Endodermal cell (in vitro differentiated cells): ENCODE measurements around the gene ZNF189. TPM values are rescaled to one million over a fixed set of nuclear protein-coding genes. Genes with fewer than 3 reads are reported as not detected.

Experiments used
- DNase-seq: peaks from one replicate; pipeline ENCODE4 v3.0.0-alpha.2; 2017
- H3K27ac ChIP-seq: 2 replicates; pipeline ENCODE4 v1.5.1; 2013; ENCODE audit warnings: mild to moderate bottlenecking, low read depth, low read length, moderate library complexity
- H3K27me3 ChIP-seq: 2 replicates; pipeline ENCODE4 v1.6.1; 2013; ENCODE audit warnings: mild to moderate bottlenecking, low read length, moderate library complexity; ENCODE audit not compliant: insufficient read depth, control insufficient read depth, poor library complexity, severe bottlenecking
- H3K36me3 ChIP-seq: 2 replicates; pipeline ENCODE4 v1.7.0; 2013; ENCODE audit warnings: mild to moderate bottlenecking, low read length, moderate library complexity; ENCODE audit not compliant: control insufficient read depth, insufficient read depth
- H3K4me1 ChIP-seq: one replicate; pipeline ENCODE4 v1.7.0; 2013; ENCODE audit warnings: low read length; ENCODE audit not compliant: control insufficient read depth, insufficient read depth
- H3K4me3 ChIP-seq: 2 replicates; pipeline ENCODE4 v1.5.1; 2013; ENCODE audit warnings: mild to moderate bottlenecking, low read length, moderate library complexity
- H3K9ac ChIP-seq: 2 replicates; pipeline ENCODE4 v1.6.1; 2013; ENCODE audit warnings: mild to moderate bottlenecking, low read length, moderate library complexity; ENCODE audit not compliant: poor library complexity, severe bottlenecking; ENCODE audit errors: extremely low read depth
- H3K9me3 ChIP-seq: 2 replicates; pipeline ENCODE4 v1.6.1; 2013; ENCODE audit warnings: mild to moderate bottlenecking, low read length, moderate library complexity; ENCODE audit not compliant: control insufficient read depth
- H3K27ac Mint-ChIP-seq: 2 replicates; pipeline ENCODE4 v1.8.0; 2020; ENCODE audit warnings: mixed read lengths
- H3K27me3 Mint-ChIP-seq: 2 replicates; pipeline ENCODE4 v1.8.0; 2021; ENCODE audit warnings: mild to moderate bottlenecking, mixed read lengths; ENCODE audit not compliant: insufficient read depth
- H3K36me3 Mint-ChIP-seq: 2 replicates; pipeline ENCODE4 v1.8.0; 2020; ENCODE audit warnings: low read depth, mixed read lengths
- H3K4me1 Mint-ChIP-seq: 2 replicates; pipeline ENCODE4 v1.8.0; 2020; ENCODE audit warnings: mixed read lengths
- H3K4me3 Mint-ChIP-seq: 2 replicates; pipeline ENCODE4 v1.8.0; 2020; ENCODE audit warnings: mild to moderate bottlenecking, moderate library complexity, mixed read lengths
- H3K9me3 Mint-ChIP-seq: 2 replicates; pipeline ENCODE4 v1.8.0; 2020; ENCODE audit warnings: mild to moderate bottlenecking, mixed read lengths
- CTCF ChIP-seq: fragments of 200-600 bp; sonication (generic); conservative IDR thresholded peaks from 2 replicates; pipeline ENCODE4 v1.5.0; 2021; ENCODE audit warnings: antibody characterized with exemption, mild to moderate bottlenecking
- WGBS, 2 experiments: methylation state at CpG; one replicate each; pipeline versions ENCODE4 v1.1.5 to v1.1.7; 2013; ENCODE audit warnings: missing lambda C conversion rate in 2 of 2, mixed read lengths in 1 of 2; ENCODE audit not compliant: insufficient coverage in 1 of 2, insufficient read length in 1 of 2; 5-methylcytosine and 5-hydroxymethylcytosine counted together
- total RNA-seq, 2 donors: library from RNA; stranded (reverse); fragmentation: NEBNext Ultra II Directional in 1 of 2; extraction: Animal tissue kit (Norgen Biotek cat#: 25700) in 1 of 2; gene quantifications; 2 replicates in 1 of 2; 3 replicates in 1 of 2; pipeline ENCODE4 v1.2.1, GENCODE V29; 2021

ZNF189 gene
- total RNA-seq, 2 donors from 2014 or later: 16.0 to 20.5 TPM

GRCh38 chr9:101427358-101427757 is 28.7 kb downstream of the ZNF189 start:
- TF ChIP-seq CTCF: no peak
- H3K27me3 Mint-ChIP-seq: peaks cover 12% of the 10 kb centered on the region
- H3K27ac ChIP-seq: no peak overlapping the region
- no peaks in the 10 kb centered on the region for H3K9me3 Mint-ChIP-seq
- no peak overlapping the region for H3K4me3 ChIP-seq
- no peak overlapping the region for H3K9ac ChIP-seq
- H3K4me3 Mint-ChIP-seq: no peak overlapping the region
- no peak overlapping the region for H3K27ac Mint-ChIP-seq
- H3K9me3 ChIP-seq: no peaks in the 10 kb centered on the region
- 93 to 96% methylated on average over 8 of the region's 8 CpGs for WGBS, 2 experiments
- no peaks in the 10 kb centered on the region for H3K4me1 ChIP-seq
- H3K36me3 Mint-ChIP-seq: no peaks in the 10 kb centered on the region
- H3K36me3 ChIP-seq: no peaks in the 10 kb centered on the region
- no peaks in the 10 kb centered on the region for H3K4me1 Mint-ChIP-seq
- DNase-seq: no peak
- peaks cover 7% of the 10 kb centered on the region for H3K27me3 ChIP-seq

GRCh38 chr9:101427957-101428655 is 29.5 kb downstream of the ZNF189 start:
- H3K4me1 Mint-ChIP-seq: no peaks in the 10 kb centered on the region
- Histone ChIP-seq H3K9me3 (no peaks in the 10 kb centered on the region), H3K36me3 (no peaks in the 10 kb centered on the region), H3K9ac (no peak overlapping the region), H3K4me1 (no peaks in the 10 kb centered on the region), H3K4me3 (no peak overlapping the region), H3K27ac (no peak overlapping the region), H3K27me3 (peaks cover 7% of the 10 kb centered on the region)
- no peak overlapping the region for H3K27ac Mint-ChIP-seq
- peaks cover 12% of the 10 kb centered on the region for H3K27me3 Mint-ChIP-seq
- H3K4me3 Mint-ChIP-seq: no peak overlapping the region
- no peak for DNase-seq
- H3K36me3 Mint-ChIP-seq: no peaks in the 10 kb centered on the region
- 89 to 100% methylated on average over 1 to 3 of the region's 3 CpGs for WGBS, 2 experiments
- no peak for TF ChIP-seq CTCF
- no peaks in the 10 kb centered on the region for H3K9me3 Mint-ChIP-seq

- H3K27me3 Mint-ChIP-seq: peaks cover 12% of the 10 kb centered on the region
- 93% methylated on average over 3 of the region's 3 CpGs; no CpG with 5 or more reads in 1 of the 2 experiments for WGBS, 2 experiments
Observed at GRCh38 chr9:101428909-101429308, 30.3 kb downstream of the ZNF189 start.

More at GRCh38 chr9:101428909-101429308, 30.3 kb downstream of the ZNF189 start:
- Histone ChIP-seq H3K27me3 (peaks cover 7% of the 10 kb centered on the region), H3K4me1 (no peaks in the 10 kb centered on the region), H3K9ac (no peak overlapping the region), H3K27ac (no peak overlapping the region), H3K9me3 (no peaks in the 10 kb centered on the region), H3K36me3 (no peaks in the 10 kb centered on the region), H3K4me3 (no peak overlapping the region)
- Mint-ChIP-seq H3K4me1 (no peaks in the 10 kb centered on the region), H3K27ac (no peak overlapping the region), H3K36me3 (no peaks in the 10 kb centered on the region), H3K4me3 (no peak overlapping the region), H3K9me3 (no peaks in the 10 kb centered on the region)
- DNase-seq: no peak
- TF ChIP-seq CTCF: no peak
